OCI-LY1 (cell line): Measurements from ENCODE around the gene GNG4.
A peak's percentile ranks its signal among the peaks of the same experiment; 100 is the strongest.

Experiments used
- H2AFZ ChIP-seq: fragments of 200-600 bp; sonication (generic), shearing (Covaris generic); 2 replicates; pipeline ENCODE4 v1.6.0; 2014; ENCODE audit warnings: antibody characterized with exemption, mild to moderate bottlenecking, low read length
- H3F3A ChIP-seq: fragments of 200-600 bp; sonication (generic), shearing (Covaris generic); 2 replicates; pipeline ENCODE4 v1.6.0; 2014; ENCODE audit warnings: mild to moderate bottlenecking, antibody characterized with exemption, low read length, moderate library complexity; ENCODE audit not compliant: insufficient read depth
- H3K27ac ChIP-seq: fragments of 200-600 bp; sonication (generic); 2 replicates; pipeline ENCODE4 v1.5.1; 2014; ENCODE audit warnings: low read length, mixed run types, mild to moderate bottlenecking, low read depth; ENCODE audit not compliant: poor library complexity, severe bottlenecking
- H3K27me3 ChIP-seq: fragments of 200-600 bp; sonication (generic); 2 replicates; pipeline ENCODE4 v1.6.0; 2014; ENCODE audit warnings: antibody characterized with exemption, mild to moderate bottlenecking, low read length, moderate library complexity; ENCODE audit not compliant: insufficient read depth
- H3K36me3 ChIP-seq: fragments of 200-600 bp; sonication (generic); 2 replicates; pipeline ENCODE4 v1.6.1; 2014; ENCODE audit warnings: mild to moderate bottlenecking, antibody characterized with exemption, low read length, moderate library complexity, mixed read lengths; ENCODE audit not compliant: insufficient read depth
- H3K4me1 ChIP-seq: fragments of 200-600 bp; sonication (generic); 2 replicates; pipeline ENCODE4 v1.5.1; 2014; ENCODE audit warnings: mild to moderate bottlenecking, low read length, moderate library complexity; ENCODE audit not compliant: insufficient read depth, severe bottlenecking
- H3K4me2 ChIP-seq: fragments of 200-600 bp; sonication (generic), shearing (Covaris generic); 2 replicates; pipeline ENCODE4 v1.6.1; 2014; ENCODE audit warnings: low read length
- H3K4me3 ChIP-seq: fragments of 200-600 bp; sonication (generic); 2 replicates; pipeline ENCODE4 v1.5.1; 2014; ENCODE audit warnings: low read length, low read depth, mild to moderate bottlenecking, mixed read lengths; ENCODE audit not compliant: poor library complexity, severe bottlenecking
- H3K79me2 ChIP-seq: fragments of 200-600 bp; shearing (Covaris generic); 2 replicates; pipeline ENCODE4 v1.6.1; 2016; ENCODE audit warnings: mixed run types, low read length, mixed read lengths; ENCODE audit not compliant: insufficient read depth
- H3K9ac ChIP-seq: fragments of 200-600 bp; sonication (generic), shearing (Covaris generic); 2 replicates; pipeline ENCODE4 v1.6.1; 2014; ENCODE audit warnings: mild to moderate bottlenecking, low read length, mixed read lengths
- H3K9me2 ChIP-seq: fragments of 200-600 bp; sonication (generic), shearing (Covaris generic); 2 replicates; pipeline ENCODE4 v1.6.1; 2014; ENCODE audit warnings: low read depth, mild to moderate bottlenecking, low read length, mixed read lengths
- H3K9me3 ChIP-seq: fragments of 200-600 bp; shearing (Covaris generic); 2 replicates; pipeline ENCODE4 v1.6.1; 2014; ENCODE audit warnings: low read length, mixed read lengths
- H4K20me1 ChIP-seq: fragments of 200-600 bp; sonication (generic), shearing (Covaris generic); 2 replicates; pipeline ENCODE4 v1.6.0; 2016; ENCODE audit warnings: mild to moderate bottlenecking, low read length; ENCODE audit not compliant: insufficient read depth
- CTCF ChIP-seq: fragments of 200-600 bp; sonication (generic), shearing (Covaris generic); IDR thresholded peaks from 2 replicates; pipeline ENCODE4 v1.5.1; 2017; ENCODE audit warnings: mild to moderate bottlenecking, antibody characterized with exemption, low read length, moderate library complexity, mixed read lengths
- EZH2 ChIP-seq: fragments of 200-600 bp; sonication (generic), shearing (Covaris generic); IDR thresholded peaks from 2 replicates; pipeline ENCODE4 v1.8.0; 2017; ENCODE audit warnings: borderline replicate concordance, mixed run types, mild to moderate bottlenecking, antibody characterized with exemption, low read length, moderate library complexity, mixed read lengths

GNG4 gene

DNA sequence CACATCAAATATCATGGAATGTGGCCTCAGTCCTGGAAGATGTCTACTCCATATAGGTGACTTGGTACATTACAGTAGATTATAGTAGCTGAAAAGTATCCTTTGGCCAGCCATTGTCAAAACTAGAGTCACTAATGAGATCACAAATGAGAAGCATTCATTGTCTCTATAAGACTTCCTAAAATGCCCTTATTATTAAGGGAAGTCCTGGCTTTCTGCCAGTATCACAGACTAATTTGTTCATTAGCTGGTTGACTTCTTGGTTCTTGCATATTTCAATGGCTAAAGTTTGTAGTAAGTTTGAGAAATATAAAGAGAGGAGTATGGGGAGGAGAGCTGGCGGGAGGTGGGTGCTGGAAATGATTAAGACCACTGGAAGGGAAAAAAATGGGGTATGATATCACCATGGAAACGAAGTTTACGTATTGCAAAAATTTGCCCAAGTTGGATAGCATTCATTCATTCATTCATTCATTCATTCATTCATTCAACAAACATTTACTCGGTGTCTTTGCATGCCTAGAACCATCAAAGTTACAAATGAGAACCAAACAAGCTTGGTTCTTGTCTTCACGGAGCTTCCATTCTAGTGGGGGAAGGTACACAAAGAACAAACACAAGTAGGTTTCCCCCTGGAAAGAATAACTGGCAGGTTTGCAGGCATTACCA lies 133.6 kb downstream of the GNG4 start:
- Histone ChIP-seq H3K4me1 (no peaks in the 10 kb centered on the region), H3F3A (no peaks in the 10 kb centered on the region), H3K27me3 (no peaks in the 10 kb centered on the region), H3K79me2 (no peaks in the 10 kb centered on the region), H4K20me1 (no peaks in the 10 kb centered on the region), H2AFZ (no peak overlapping the region), H3K9me2 (no peaks in the 10 kb centered on the region), H3K9ac (no peak overlapping the region), H3K4me3 (no peak overlapping the region), H3K27ac (no peak overlapping the region), H3K9me3 (no peaks in the 10 kb centered on the region), H3K4me2 (no peak overlapping the region), H3K36me3 (no peaks in the 10 kb centered on the region)
- no peak for TF ChIP-seq CTCF
- TF ChIP-seq EZH2, result no peak

DNA sequence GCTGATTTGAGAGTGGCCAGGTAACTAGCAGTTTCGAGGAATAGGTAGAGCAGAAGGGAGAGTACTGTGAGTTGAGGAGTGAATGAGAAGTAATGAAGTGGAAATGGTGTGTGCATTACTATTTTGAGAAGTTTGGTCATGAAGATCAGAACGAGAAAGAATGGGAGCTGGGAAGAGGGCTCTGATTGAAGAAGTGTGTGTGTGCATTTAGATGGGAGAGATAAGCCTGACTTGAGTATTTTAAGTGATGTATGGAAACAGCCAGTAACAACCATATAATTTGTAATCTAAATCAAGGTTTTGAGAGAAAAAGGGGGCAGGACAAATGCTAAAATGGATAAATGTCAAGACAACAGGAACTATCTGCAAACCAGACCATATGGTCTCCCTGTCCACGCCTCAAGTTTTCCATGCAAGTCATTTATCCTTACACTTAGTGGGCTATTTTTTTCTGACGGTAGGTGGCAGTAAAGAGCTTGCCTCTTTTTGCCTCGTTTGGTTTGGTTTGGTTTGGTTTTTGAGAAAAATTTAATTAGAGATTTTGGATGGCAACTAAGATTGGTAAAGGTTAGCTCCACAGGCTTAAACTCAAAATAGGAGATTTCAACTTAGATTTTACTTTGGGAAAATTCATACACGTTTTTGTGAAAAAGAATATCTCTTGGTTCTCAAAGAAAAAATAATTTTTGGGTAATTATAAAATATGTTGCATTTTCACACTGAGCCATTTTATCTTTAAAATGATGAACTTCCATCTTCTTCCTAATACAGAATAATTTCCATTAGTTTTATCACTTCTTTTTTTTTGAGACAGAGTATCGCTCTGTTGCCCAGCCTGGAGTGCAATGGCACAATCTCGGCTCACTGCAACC lies 135.9 kb downstream of the GNG4 start:
- no peak overlapping the region for H3K4me3 ChIP-seq
- H3K36me3 ChIP-seq, result no peaks in the 10 kb centered on the region
- TF ChIP-seq CTCF (peak; percentile 89), EZH2 (no peak)

GRCh38 chr1:235511470-235512240 lies 137.9 kb downstream of the GNG4 start:
- H3K4me3 ChIP-seq, result no peak overlapping the region
- 0 out of 2 replicates have a peak, but pooled peaks cover 3% of the 10 kb centered on the region for H3K27me3 ChIP-seq
- H3K79me2 ChIP-seq, result no peaks in the 10 kb centered on the region
- no peaks in the 10 kb centered on the region for H3K9me3 ChIP-seq
- H3K4me2 ChIP-seq, result no peak overlapping the region
- no peaks in the 10 kb centered on the region for H3K4me1 ChIP-seq
- H3K27ac ChIP-seq, result no peak overlapping the region
- no peaks in the 10 kb centered on the region for H3F3A ChIP-seq
- H3K9me2 ChIP-seq, result no peaks in the 10 kb centered on the region
- H3K9ac ChIP-seq, result no peak overlapping the region
- no peak for TF ChIP-seq CTCF
- no peak for TF ChIP-seq EZH2
- no peaks in the 10 kb centered on the region for H3K36me3 ChIP-seq
- no peak overlapping the region for H2AFZ ChIP-seq
- no peaks in the 10 kb centered on the region for H4K20me1 ChIP-seq

More for the DNA sequence above, 135.9 kb downstream of the GNG4 start:
- Histone ChIP-seq H3K9me2 (no peaks in the 10 kb centered on the region), H3K4me1 (no peaks in the 10 kb centered on the region), H3K79me2 (no peaks in the 10 kb centered on the region), H3K9me3 (no peaks in the 10 kb centered on the region), H3K27me3 (0 out of 2 replicates have a peak, but pooled peaks cover 3% of the 10 kb centered on the region), H4K20me1 (no peaks in the 10 kb centered on the region), H3K4me2 (no peak overlapping the region), H3K27ac (no peak overlapping the region), H3K9ac (no peak overlapping the region), H3F3A (no peaks in the 10 kb centered on the region), H2AFZ (no peak overlapping the region)
